ENCODE measurements around the gene RNF135. TPM values are rescaled to one million over a fixed set of nuclear protein-coding genes. Genes with fewer than 3 reads are reported as not detected.

The RNF135 gene
- total RNA-seq, 4 donors from 2014 or later, result 18.2 to 22.3 (median 20.3) TPM

DNA sequence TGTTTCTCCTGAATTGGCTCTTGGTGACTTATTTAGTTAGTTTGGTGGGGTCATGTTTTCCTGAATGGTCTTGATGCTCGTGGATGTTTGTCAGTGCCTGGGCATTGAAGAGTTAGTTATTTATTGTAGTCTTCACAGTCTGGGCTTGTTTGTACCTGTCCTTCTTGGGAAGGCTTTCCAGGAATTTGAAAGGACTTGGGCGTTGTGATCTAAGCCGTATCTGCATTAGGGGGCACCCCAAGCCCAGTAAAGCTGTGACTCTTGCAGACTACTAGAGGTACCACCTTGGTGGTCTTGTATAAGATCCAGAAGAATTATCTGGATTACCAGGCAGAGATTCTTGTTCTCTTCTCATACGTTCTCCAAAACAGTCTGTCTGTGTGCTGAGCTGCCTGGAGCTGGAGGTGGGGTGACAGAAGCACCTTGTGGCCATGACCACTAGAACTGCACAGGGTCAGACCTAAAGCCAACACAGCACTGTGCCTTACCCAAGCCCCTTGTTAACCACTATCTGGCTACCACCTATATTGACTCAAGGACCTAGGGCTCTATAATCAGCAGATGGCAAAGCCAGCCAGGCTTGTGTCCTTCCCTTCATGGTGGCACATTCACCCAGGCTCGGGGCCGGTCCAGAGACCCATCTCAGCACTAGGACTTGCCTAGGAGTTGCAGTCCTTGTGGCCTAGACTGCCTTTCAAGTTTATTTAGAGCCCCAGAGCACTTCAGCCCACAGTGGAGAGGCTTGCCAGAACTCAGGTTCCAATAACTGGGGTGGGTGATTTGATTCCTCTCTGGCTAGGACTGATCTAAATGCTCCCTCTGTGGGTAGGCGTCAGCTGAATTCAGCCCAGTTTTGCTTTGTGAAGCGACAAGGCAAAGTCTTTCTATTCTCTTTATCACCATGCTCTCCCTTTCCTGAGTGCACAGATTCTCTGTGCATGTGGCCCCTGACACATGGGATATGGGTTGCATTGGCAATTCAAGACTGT lies 11.0 kb downstream of the RNF135 start:
- no peaks in the 10 kb centered on the region for H3K9me3 ChIP-seq
- no peak for ATAC-seq
- no peak overlapping the region for H3K27ac ChIP-seq
- 63 to 100% methylated on average over 1 to 4 of the region's 8 CpGs for WGBS, 2 donors (ENCODE audit: low coverage in 1 of 2)
- H3K4me3 ChIP-seq, result no peak overlapping the region
- TF ChIP-seq POLR2AphosphoS5 (IDR thresholded peaks at IDR 0.05), result no peak
- TF ChIP-seq EP300 (IDR thresholded peaks at IDR 0.05), result no peak
- no peak for TF ChIP-seq POLR2A (IDR thresholded peaks at IDR 0.05)
- TF ChIP-seq, protein P1, sequence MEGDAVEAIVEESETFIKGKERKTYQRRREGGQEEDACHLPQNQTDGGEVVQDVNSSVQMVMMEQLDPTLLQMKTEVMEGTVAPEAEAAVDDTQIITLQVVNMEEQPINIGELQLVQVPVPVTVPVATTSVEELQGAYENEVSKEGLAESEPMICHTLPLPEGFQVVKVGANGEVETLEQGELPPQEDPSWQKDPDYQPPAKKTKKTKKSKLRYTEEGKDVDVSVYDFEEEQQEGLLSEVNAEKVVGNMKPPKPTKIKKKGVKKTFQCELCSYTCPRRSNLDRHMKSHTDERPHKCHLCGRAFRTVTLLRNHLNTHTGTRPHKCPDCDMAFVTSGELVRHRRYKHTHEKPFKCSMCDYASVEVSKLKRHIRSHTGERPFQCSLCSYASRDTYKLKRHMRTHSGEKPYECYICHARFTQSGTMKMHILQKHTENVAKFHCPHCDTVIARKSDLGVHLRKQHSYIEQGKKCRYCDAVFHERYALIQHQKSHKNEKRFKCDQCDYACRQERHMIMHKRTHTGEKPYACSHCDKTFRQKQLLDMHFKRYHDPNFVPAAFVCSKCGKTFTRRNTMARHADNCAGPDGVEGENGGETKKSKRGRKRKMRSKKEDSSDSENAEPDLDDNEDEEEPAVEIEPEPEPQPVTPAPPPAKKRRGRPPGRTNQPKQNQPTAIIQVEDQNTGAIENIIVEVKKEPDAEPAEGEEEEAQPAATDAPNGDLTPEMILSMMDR (IDR thresholded peaks at IDR 0.05), result no peak
- no peaks in the 10 kb centered on the region for H3K27me3 ChIP-seq
- H3K4me1 ChIP-seq, result no peaks in the 10 kb centered on the region
- peaks cover 0 to 25% of the 10 kb centered on the region in 2 donors for H3K36me3 ChIP-seq

- ATAC-seq, result no peak
- H3K27me3 ChIP-seq, result no peaks in the 10 kb centered on the region
- TF ChIP-seq POLR2A (IDR thresholded peaks at IDR 0.05) (no peak), POLR2AphosphoS5 (IDR thresholded peaks at IDR 0.05) (no peak), EP300 (IDR thresholded peaks at IDR 0.05) (no peak)
- TF ChIP-seq, protein P1 (IDR thresholded peaks at IDR 0.05), result no peak
- H3K4me1 ChIP-seq, result no peaks in the 10 kb centered on the region
- H3K36me3 ChIP-seq, result peaks cover 0 to 35% of the 10 kb centered on the region in 2 donors
- H3K9me3 ChIP-seq, result no peaks in the 10 kb centered on the region
- H3K4me3 ChIP-seq, result no peak overlapping the region
- 87 to 100% methylated on average over 1 of the region's 1 CpG for WGBS, 2 donors (ENCODE audit: low coverage in 1 of 2)
- H3K27ac ChIP-seq, result no peak overlapping the region
Observed at GRCh38 chr17:30982855-30983254, 12.0 kb downstream of the RNF135 start.

DNA sequence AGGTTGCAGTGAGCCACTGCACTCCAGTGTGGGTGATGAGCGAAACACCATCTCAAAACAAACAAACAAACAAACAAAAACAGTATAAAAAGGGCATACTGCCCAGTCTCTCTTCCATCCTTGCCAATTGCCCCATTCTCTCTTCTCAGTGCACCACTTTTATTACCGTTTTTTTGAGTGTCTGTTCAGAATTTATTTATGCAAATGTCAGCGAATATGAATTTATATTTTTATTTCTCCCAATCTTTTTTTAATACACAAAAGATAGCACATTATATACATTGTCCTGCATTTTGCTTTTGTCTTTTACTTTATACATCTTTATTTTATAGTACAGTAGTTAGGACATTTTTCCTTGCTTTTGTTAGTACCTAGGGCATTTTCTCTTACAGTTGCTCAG lies 19.6 kb downstream of the RNF135 start:
- Histone ChIP-seq H3K27me3 (no peaks in the 10 kb centered on the region), H3K27ac (no peak overlapping the region), H3K9me3 (no peaks in the 10 kb centered on the region), H3K4me1 (no peaks in the 10 kb centered on the region), H3K36me3 (peaks cover 0 to 92% of the 10 kb centered on the region in 2 donors), H3K4me3 (no peak overlapping the region)
- WGBS, 2 donors (ENCODE audit: low coverage in 1 of 2), result 90 to 93% methylated on average over 3 of the region's 3 CpGs
- TF ChIP-seq EP300 (IDR thresholded peaks at IDR 0.05), result no peak
- TF ChIP-seq POLR2A (IDR thresholded peaks at IDR 0.05), result no peak
- no peak for TF ChIP-seq POLR2AphosphoS5 (IDR thresholded peaks at IDR 0.05)
- TF ChIP-seq, protein P1 (IDR thresholded peaks at IDR 0.05), result no peak
- ATAC-seq, result no peak

- no peak for ATAC-seq
- 100% methylated on average over 2 to 3 of the region's 3 CpGs for WGBS, 2 donors (ENCODE audit: low coverage in 1 of 2)
- TF ChIP-seq, protein P1 (IDR thresholded peaks at IDR 0.05), result no peak
- TF ChIP-seq POLR2AphosphoS5 (IDR thresholded peaks at IDR 0.05) (no peak), EP300 (IDR thresholded peaks at IDR 0.05) (no peak), POLR2A (IDR thresholded peaks at IDR 0.05) (no peak)
Observed at GRCh38 chr17:30992551-30992950, 21.7 kb downstream of the RNF135 start.

More at GRCh38 chr17:30992551-30992950, 21.7 kb downstream of the RNF135 start:
- Histone ChIP-seq H3K36me3 (peaks cover 0 to 92% of the 10 kb centered on the region in 2 donors), H3K27me3 (no peaks in the 10 kb centered on the region), H3K4me3 (no peak overlapping the region), H3K9me3 (no peaks in the 10 kb centered on the region), H3K27ac (no peak overlapping the region), H3K4me1 (no peaks in the 10 kb centered on the region)
